AG09319 (cell line): ENCODE measurements around the gene CORO6.

Experiments
- DNase-seq: peaks from one replicate; pipeline ENCODE4 v3.0.0-alpha.2; 2010; ENCODE audit warnings: low read depth; ENCODE audit errors: extremely low read depth
- TF ChIP-seq, protein P1 (sequence below): IDR thresholded peaks from 2 replicates; pipeline ENCODE4 v1.5.1; 2011; ENCODE audit warnings: low read depth, mild to moderate bottlenecking, inconsistent platforms, low read length, moderate library complexity

Gene CORO6

DNA sequence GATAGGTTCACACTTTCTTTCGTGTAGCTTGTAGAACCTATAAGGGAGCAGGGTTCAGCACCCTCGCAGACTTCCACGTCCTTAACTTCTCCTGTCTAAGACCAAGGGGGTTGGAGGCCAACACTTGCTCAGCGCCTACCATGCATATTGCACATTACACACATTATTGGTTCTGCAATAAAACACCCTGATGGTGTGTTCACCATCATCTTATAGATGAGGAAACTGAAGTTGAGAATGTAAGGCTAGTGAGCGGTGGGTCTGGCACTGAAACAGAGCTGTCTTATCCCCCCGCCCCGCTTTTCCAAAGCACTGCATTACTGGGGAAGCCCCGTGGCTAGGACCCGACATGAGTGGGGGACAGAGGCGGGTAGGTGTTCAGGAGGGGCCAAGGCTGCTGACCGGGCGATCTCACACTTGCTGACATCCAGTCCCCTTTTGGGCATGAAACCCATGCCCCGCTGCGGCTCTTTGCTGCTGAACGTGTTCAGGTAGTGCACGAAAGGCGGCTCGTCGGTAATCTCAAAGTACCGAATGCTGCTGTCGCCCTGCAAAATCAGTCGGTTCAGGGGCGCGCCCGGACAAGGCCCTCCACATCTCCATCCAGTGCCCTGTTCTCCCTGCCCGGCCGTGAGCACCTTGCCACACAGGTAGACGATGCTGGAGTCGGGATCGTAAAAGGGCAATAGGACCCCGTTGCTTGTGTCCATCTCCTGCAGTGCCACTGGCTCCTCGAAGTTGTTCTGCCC is 6.2 kb downstream of the CORO6 start:
- TF ChIP-seq, protein P1, sequence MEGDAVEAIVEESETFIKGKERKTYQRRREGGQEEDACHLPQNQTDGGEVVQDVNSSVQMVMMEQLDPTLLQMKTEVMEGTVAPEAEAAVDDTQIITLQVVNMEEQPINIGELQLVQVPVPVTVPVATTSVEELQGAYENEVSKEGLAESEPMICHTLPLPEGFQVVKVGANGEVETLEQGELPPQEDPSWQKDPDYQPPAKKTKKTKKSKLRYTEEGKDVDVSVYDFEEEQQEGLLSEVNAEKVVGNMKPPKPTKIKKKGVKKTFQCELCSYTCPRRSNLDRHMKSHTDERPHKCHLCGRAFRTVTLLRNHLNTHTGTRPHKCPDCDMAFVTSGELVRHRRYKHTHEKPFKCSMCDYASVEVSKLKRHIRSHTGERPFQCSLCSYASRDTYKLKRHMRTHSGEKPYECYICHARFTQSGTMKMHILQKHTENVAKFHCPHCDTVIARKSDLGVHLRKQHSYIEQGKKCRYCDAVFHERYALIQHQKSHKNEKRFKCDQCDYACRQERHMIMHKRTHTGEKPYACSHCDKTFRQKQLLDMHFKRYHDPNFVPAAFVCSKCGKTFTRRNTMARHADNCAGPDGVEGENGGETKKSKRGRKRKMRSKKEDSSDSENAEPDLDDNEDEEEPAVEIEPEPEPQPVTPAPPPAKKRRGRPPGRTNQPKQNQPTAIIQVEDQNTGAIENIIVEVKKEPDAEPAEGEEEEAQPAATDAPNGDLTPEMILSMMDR: no peak
- DNase-seq: no peak

DNA sequence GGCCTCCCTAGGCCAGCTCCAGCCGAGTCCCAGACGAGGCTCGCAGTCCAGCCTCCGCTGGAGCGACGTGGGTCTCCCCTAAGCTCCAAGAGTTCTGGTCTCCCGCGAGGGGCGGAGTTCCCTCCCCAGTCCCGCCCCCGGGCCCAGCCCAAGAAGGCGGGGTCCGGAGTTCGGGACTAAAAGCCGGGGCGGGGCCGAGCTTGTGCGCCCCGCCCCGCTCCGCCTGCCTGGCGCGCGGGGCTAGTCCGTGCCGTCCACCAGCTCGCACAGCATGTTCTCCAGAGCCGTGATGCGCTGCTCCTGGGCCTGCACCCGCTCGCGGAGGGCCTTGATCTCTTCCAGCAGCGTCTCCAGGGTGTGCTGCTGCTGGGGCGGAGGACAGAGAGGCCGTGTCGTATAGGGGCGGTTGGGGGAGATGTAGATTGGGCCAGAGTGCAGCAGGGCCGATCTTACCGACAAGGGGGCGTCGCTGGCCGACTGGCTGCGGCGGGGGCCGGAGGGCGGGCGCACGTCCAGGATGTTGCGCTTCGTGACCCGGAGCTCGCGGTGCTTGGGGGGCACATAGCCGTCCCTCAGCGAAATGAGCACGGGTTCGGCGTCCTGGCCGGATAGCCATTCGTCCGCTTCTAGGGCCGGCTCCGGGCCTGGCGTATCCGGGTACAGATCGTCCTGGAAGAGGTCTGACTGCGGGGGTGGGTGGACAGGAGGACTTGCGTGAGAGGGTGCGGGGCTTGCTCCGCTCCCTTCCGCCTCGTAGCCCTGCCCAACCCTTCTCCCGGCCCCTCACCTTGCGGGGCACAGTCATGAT is 7.0 kb downstream of the CORO6 start:
- TF ChIP-seq, protein P1: no peak
- no peak for DNase-seq

DNA sequence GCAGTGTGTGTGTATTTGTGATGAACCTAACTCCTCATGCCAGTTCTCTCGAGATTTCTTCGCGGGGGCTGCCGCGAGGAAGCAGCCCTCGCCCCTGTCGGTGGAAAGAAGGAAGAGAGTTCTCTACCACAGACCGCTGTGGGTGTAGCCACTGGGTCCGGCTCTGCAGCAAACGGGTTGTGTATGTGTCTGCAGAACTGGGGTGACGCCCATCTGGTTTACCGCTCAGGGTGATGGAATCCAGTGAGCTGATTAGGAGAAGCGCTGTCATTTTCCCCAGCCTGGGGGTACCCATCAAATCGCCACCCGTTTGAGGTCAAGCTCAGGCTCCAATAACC is 7.7 kb downstream of the CORO6 start:
- DNase-seq: no peak
- TF ChIP-seq, protein P1: no peak

DNA sequence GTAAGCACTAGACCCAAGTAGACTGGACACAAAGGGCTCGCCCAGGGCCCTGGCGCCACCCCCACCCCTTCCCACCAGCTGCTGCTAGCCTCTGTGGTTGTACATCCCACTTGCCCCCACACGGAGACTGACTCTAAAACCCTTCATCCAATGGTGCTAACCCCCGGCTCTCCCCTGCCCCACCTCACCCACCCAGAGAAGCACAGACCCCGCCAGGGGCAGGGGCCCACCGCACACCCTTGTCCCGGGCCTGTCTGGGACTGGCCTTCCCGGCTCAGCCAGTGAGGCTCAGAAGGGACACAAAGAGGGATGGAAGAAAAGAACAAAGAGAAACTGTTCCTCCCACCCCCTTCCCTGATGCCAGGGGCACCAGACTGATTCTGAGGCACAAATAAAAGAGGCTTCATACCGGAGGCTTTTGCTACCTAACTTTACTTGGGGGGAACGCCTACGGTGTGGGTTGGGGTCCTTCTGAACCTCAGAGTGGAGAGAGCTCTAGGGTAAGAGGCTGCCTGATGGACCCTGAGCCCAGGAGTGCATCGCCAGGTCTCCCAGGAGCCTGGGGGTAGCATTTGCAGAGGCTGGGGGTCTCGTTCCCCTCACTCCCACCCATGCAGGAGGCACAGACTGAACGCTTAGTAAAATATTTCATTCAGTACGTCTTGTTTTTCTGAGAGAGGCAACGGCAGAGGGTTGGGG is 8.2 kb downstream of the CORO6 start:
- TF ChIP-seq, protein P1: no peak
- no peak for DNase-seq

DNA sequence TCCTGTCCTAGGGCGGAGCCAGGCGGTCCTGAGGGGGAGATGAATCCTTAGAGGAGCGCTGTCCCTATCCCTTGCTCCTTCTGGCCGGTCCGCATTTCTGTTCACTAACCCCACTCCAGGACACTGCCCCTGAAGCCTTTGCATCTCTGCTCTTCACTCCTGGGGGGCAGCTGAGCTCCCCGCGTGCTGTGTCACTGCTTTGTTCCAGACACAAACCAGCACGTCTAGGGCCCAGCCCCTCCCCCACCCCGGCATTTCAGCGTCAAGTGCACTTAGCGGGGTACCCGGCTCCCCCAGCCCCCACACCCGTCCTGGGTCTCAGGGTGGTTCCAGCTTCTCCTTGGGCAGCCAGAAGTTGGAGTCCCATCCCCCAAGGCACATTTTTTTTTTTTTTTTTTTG is 8.9 kb downstream of the CORO6 start:
- DNase-seq: no peak
- TF ChIP-seq, protein P1: no peak

DNA sequence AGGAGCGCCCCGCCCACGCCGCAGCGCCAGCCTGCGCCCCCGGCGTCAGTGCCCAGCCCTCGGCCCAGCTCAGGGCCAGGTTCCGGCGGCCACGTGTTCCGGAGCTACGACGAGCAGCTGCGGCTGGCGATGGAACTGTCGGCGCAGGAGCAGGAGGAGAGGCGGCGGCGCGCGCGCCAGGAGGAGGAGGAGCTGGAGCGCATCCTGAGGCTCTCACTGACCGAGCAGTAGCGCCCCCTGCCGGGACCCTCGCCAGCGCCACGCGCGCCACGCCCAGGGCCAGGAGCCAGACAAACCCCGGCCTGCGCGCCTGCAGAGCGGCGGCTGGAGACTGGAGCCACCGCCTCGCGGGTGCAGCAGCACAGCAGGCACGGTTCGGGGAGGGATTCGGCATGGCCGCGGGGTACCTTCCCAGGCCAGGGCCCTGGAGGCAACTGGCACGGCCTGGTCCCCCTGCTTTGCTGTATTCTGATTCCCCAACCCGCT is 9.3 kb downstream of the CORO6 start:
- TF ChIP-seq, protein P1: peak; percentile 61
- no peak for DNase-seq
